Neural progenitor cell (in vitro differentiated cells): ENCODE results near the gene CBX8. TPM values are rescaled to one million over a fixed set of nuclear protein-coding genes. Genes with fewer than 3 reads are reported as not detected.

Experiments
- DNase-seq: peaks from one replicate; pipeline ENCODE4 v3.0.0-alpha.2; 2016; ENCODE audit warnings: low spot score
- H2AFZ ChIP-seq: fragments of 200-600 bp; sonication (generic); replicated peaks from 2 replicates; pipeline ENCODE4 v1.6.1; 2016; ENCODE audit warnings: antibody characterized with exemption
- H3F3A ChIP-seq: fragments of 200-600 bp; sonication (generic); 2 replicates; pipeline ENCODE4 v1.6.1; 2016; ENCODE audit warnings: antibody characterized with exemption, low read depth
- H3K27ac ChIP-seq: fragments of 200-600 bp; sonication (generic); 2 replicates; pipeline ENCODE4 v1.5.1; 2016; ENCODE audit warnings: mild to moderate bottlenecking
- H3K27me3 ChIP-seq: fragments of 200-600 bp; sonication (generic); 2 replicates; pipeline ENCODE4 v1.6.1; 2016; ENCODE audit warnings: mild to moderate bottlenecking, moderate library complexity
- H3K36me3 ChIP-seq: fragments of 200-600 bp; sonication (generic); 2 replicates; pipeline ENCODE4 v1.5.1; 2016
- H3K4me1 ChIP-seq: fragments of 200-600 bp; sonication (generic); 2 replicates; pipeline ENCODE4 v1.6.1; 2016; ENCODE audit warnings: mixed run types
- H3K4me2 ChIP-seq: fragments of 200-600 bp; sonication (generic); 2 replicates; pipeline ENCODE4 v1.6.1; 2016
- H3K4me3 ChIP-seq: fragments of 200-600 bp; sonication (generic); 2 replicates; pipeline ENCODE4 v1.5.1; 2016
- H3K79me2 ChIP-seq: fragments of 200-600 bp; sonication (generic); 2 replicates; pipeline ENCODE4 v1.6.1; 2016; ENCODE audit warnings: low read depth
- H3K9ac ChIP-seq: fragments of 200-600 bp; sonication (generic); 2 replicates; pipeline ENCODE4 v1.6.1; 2016
- H3K9me3 ChIP-seq: fragments of 200-600 bp; sonication (generic); 2 replicates; pipeline ENCODE4 v1.5.1; 2016; ENCODE audit warnings: low read depth
- H4K20me1 ChIP-seq: fragments of 200-600 bp; sonication (generic); 2 replicates; pipeline ENCODE4 v1.6.1; 2016; ENCODE audit warnings: low read depth
- H3K27ac Mint-ChIP-seq: 3 replicates; pipeline ENCODE4 v1.8.0; 2021; ENCODE audit warnings: mixed read lengths
- H3K27me3 Mint-ChIP-seq: 2 replicates; pipeline ENCODE4 v1.8.0; 2022; ENCODE audit warnings: low read depth, mild to moderate bottlenecking, inconsistent platforms, moderate library complexity, mixed read lengths; ENCODE audit not compliant: insufficient read depth
- H3K36me3 Mint-ChIP-seq: 3 replicates; pipeline ENCODE4 v1.8.0; 2021; ENCODE audit warnings: mixed read lengths
- H3K4me1 Mint-ChIP-seq: 3 replicates; pipeline ENCODE4 v1.8.0; 2021; ENCODE audit warnings: mixed read lengths
- H3K4me3 Mint-ChIP-seq: 3 replicates; pipeline ENCODE4 v1.8.0; 2021; ENCODE audit warnings: mild to moderate bottlenecking, moderate library complexity, mixed read lengths
- H3K9me3 Mint-ChIP-seq: 3 replicates; pipeline ENCODE4 v1.8.0; 2020; ENCODE audit warnings: mixed read lengths
- CTCF ChIP-seq: fragments of 200-600 bp; sonication (generic); IDR thresholded peaks from 2 replicates; pipeline ENCODE4 v1.5.1; 2017; ENCODE audit warnings: antibody characterized with exemption, mild to moderate bottlenecking
- EZH2 ChIP-seq: fragments of 200-600 bp; sonication (generic); IDR thresholded peaks from 2 replicates; pipeline ENCODE4 v1.6.1; 2017; ENCODE audit warnings: antibody characterized with exemption, mild to moderate bottlenecking, moderate library complexity
- EZH2phosphoT487 ChIP-seq: fragments of 200-600 bp; sonication (generic); IDR thresholded peaks from 2 replicates; pipeline ENCODE4 v1.6.1; 2017; ENCODE audit warnings: antibody characterized with exemption
- total RNA-seq: library from RNA; depleted of rRNA; stranded (reverse); fragments of >200 nt; gene quantifications from 2 replicates; pipeline ENCODE4 v1.2.3, GENCODE V29; 2015; ENCODE audit warnings: low replicate concordance

CBX8 gene
- total RNA-seq, 1 donor from 2014 or later = 2.8 TPM

DNA sequence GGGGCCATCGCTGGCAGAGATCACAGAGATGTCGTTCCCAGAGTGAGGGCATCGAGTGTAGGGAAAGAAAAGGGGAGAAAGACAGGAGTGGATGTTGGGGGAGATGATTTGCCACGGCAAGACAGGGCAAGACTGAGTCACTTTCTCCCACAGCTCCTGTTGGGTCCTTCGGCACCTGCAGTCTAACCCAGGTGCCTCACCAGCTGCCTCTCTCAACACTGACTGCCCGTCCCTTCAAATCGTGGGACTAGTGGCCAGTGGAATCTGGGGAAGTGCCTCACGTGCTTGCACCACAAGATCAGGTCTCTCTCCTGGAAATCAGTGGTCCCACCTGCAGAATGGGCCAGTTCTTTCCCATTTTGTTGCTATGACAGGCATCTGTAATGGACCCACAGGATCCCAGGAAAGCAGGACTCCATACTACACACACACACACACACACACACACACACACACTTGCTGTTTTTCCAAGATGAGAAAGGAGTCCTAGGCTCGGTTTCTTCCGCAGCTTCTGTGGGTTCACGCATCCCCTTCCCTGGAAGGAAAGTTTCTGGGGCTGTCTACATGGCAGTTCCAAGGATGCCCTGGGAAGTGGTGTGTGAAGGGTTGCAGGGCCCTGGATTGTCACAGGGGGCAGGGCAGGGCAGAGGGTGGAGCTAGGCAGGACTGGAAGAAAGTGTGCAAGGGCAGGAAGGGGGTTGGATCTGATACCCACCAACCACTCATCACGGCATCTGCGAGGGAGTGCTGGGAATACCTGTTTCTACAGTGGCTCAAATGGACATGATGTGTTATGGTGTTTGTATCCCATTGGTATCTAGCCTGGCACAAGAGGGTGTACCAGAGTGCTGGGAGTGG is 10.2 kb upstream of the CBX8 start:
- Mint-ChIP-seq H3K27ac (no peak overlapping the region), H3K36me3 (no peaks in the 10 kb centered on the region), H3K4me1 (peaks cover 46% of the 10 kb centered on the region), H3K27me3 (peaks cover 78% of the 10 kb centered on the region), H3K9me3 (peaks cover 3% of the 10 kb centered on the region), H3K4me3 (peak overlapping the region; percentile 50)
- no peaks in the 10 kb centered on the region for H3K36me3 ChIP-seq
- peaks cover 46% of the 10 kb centered on the region for H3K4me1 ChIP-seq
- no peaks in the 10 kb centered on the region for H3K79me2 ChIP-seq
- H3K4me2 ChIP-seq = no peak overlapping the region
- no peak for TF ChIP-seq EZH2phosphoT487
- TF ChIP-seq CTCF = peak; percentile 13
- TF ChIP-seq EZH2 = no peak
- H4K20me1 ChIP-seq = peaks cover 71% of the 10 kb centered on the region
- H2AFZ ChIP-seq = no peak overlapping the region
- H3K27ac ChIP-seq = no peak overlapping the region
- no peak overlapping the region for H3K4me3 ChIP-seq
- DNase-seq = peak; percentile 31
- no peak overlapping the region for H3K9ac ChIP-seq
- H3K27me3 ChIP-seq = peaks cover 99% of the 10 kb centered on the region
- H3F3A ChIP-seq = peaks cover 71% of the 10 kb centered on the region
- H3K9me3 ChIP-seq = no peaks in the 10 kb centered on the region

DNA sequence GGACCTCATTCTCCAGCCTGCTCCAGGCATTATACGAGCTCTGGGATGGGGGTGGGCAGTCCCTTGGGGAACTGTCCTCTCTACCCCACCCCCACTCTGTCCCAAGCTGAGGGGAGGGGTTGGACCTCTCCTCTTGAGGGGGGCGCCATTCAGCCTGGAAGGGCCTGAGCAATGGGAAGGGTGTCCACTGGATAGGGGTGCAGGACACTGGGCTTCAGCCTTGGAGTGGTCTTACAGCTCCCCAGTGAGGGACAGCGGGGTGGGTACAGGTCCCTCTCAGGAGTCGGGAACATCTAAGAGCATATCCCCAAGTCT is 9.5 kb upstream of the CBX8 start:
- peak overlapping the region; percentile 11 for H3K4me3 Mint-ChIP-seq
- H4K20me1 ChIP-seq = peaks cover 78% of the 10 kb centered on the region
- H3K9me3 Mint-ChIP-seq = peaks cover 5% of the 10 kb centered on the region
- DNase-seq = peak; percentile 38
- H3K9ac ChIP-seq = no peak overlapping the region
- TF ChIP-seq EZH2phosphoT487 = no peak
- TF ChIP-seq EZH2 = peak; percentile 19
- H3K27ac Mint-ChIP-seq = no peak overlapping the region
- peak overlapping the region; percentile 11 for H3K4me2 ChIP-seq
- H3K27me3 ChIP-seq = peaks cover 99% of the 10 kb centered on the region
- no peaks in the 10 kb centered on the region for H3K36me3 ChIP-seq
- no peaks in the 10 kb centered on the region for H3K36me3 Mint-ChIP-seq
- H3K9me3 ChIP-seq = no peaks in the 10 kb centered on the region
- peaks cover 80% of the 10 kb centered on the region for H3K27me3 Mint-ChIP-seq
- no peaks in the 10 kb centered on the region for H3K79me2 ChIP-seq
- no peak overlapping the region for H2AFZ ChIP-seq
- H3F3A ChIP-seq = peaks cover 71% of the 10 kb centered on the region
- H3K4me1 Mint-ChIP-seq = peaks cover 47% of the 10 kb centered on the region
- H3K27ac ChIP-seq = no peak overlapping the region
- H3K4me1 ChIP-seq = peaks cover 39% of the 10 kb centered on the region
- no peak overlapping the region for H3K4me3 ChIP-seq

- H3K27me3 Mint-ChIP-seq = peaks cover 86% of the 10 kb centered on the region
- peaks cover 74% of the 10 kb centered on the region for H3F3A ChIP-seq
- TF ChIP-seq CTCF (no peak), EZH2 (no peak), EZH2phosphoT487 (no peak)
- H3K9ac ChIP-seq = no peak overlapping the region
- H3K79me2 ChIP-seq = no peaks in the 10 kb centered on the region
- DNase-seq = no peak
- peaks cover 48% of the 10 kb centered on the region for H3K4me1 Mint-ChIP-seq
- H3K27ac Mint-ChIP-seq = no peak overlapping the region
- no peaks in the 10 kb centered on the region for H3K36me3 Mint-ChIP-seq
- no peaks in the 10 kb centered on the region for H3K36me3 ChIP-seq
- H3K4me2 ChIP-seq = peak overlapping the region; percentile 49
- no peak overlapping the region for H3K4me3 ChIP-seq
- H3K9me3 Mint-ChIP-seq = peaks cover 5% of the 10 kb centered on the region
- H3K27ac ChIP-seq = no peak overlapping the region
- H3K9me3 ChIP-seq = no peaks in the 10 kb centered on the region
- H3K4me1 ChIP-seq = peaks cover 36% of the 10 kb centered on the region
- H3K4me3 Mint-ChIP-seq = peak overlapping the region; percentile 79
- peaks cover 84% of the 10 kb centered on the region for H4K20me1 ChIP-seq
- peaks cover 99% of the 10 kb centered on the region for H3K27me3 ChIP-seq
- H2AFZ ChIP-seq = no peak overlapping the region
These were observed 8.2 kb upstream of the CBX8 start for GRCh38 chr17:79804856-79805696.
